ENCODE results near the gene GPHN. TPM values are rescaled to one million over a fixed set of nuclear protein-coding genes. Genes with fewer than 3 reads are reported as not detected.

The GPHN gene
- total and polyA plus RNA-seq, 2 of the 8 experiments (the other 6 are each of a cell fraction or from before 2014, with no cell fraction given) = 6.0 to 16.0 TPM

GRCh38 chr14:67191768-67192290, 683.9 kb downstream of the GPHN start:
- FAIRE-seq = no peak
- Histone ChIP-seq H2BK5ac (ENCODE audit: low read depth, low read length) (no peak overlapping the region), H3K4ac (replicated peaks; ENCODE audit: insufficient read length, low read depth, low read length) (no peak overlapping the region), H3K4me1 (replicated peaks in 1 of 4; ENCODE audit: control insufficient read depth in 3 of 4, insufficient read depth in 4 of 4, low read length in 3 of 4) (no peaks in the 10 kb centered on the region), H3K9ac (replicated peaks in 1 of 4; ENCODE audit: extremely low read depth in 1 of 4, low read depth in 3 of 4, low read length in 3 of 4) (no peak overlapping the region), H3K27me3 (replicated peaks in 1 of 4; ENCODE audit: control insufficient read depth in 3 of 4, extremely low read depth in 1 of 4, insufficient read depth in 3 of 4, low read length in 3 of 4) (no peaks in the 10 kb centered on the region), H2BK15ac (ENCODE audit: low read length) (no peak overlapping the region), H3K23me2 (ENCODE audit: low read depth, low read length) (no peaks in the 10 kb centered on the region), H2BK12ac (ENCODE audit: low read depth, low read length) (no peak overlapping the region), H4K8ac (ENCODE audit: extremely low read depth, insufficient read depth, low read length) (no peak overlapping the region), H3K9me3 (ENCODE audit: insufficient read depth in 2 of 2, low read depth in 1 of 2, low read length in 1 of 2) (no peaks in the 10 kb centered on the region), H2AK5ac (ENCODE audit: low read depth, low read length) (no peak overlapping the region), H2BK120ac (replicated peaks; ENCODE audit: low read depth, low read length) (no peak overlapping the region), H3K14ac (ENCODE audit: insufficient read length) (no peak overlapping the region), H4K5ac (ENCODE audit: insufficient read length, low read depth, low read length) (no peak overlapping the region), H3K27ac (ENCODE audit: low read depth, low read length) (no peak overlapping the region), H3K23ac (ENCODE audit: insufficient read length) (no peak overlapping the region), H4K20me1 (replicated peaks in 1 of 2; ENCODE audit: control insufficient read depth in 1 of 2, insufficient read depth in 2 of 2, low read length in 2 of 2) (no peaks in the 10 kb centered on the region), H3K56ac (replicated peaks; ENCODE audit: insufficient read length, low read depth, low read length) (no peak overlapping the region), H3K4me3 (ENCODE audit: extremely low read depth in 1 of 4, insufficient read depth in 2 of 4, low read depth in 3 of 4, low read length in 4 of 4) (no peak overlapping the region), H3K79me2 (ENCODE audit: control insufficient read depth in 1 of 2, insufficient read depth in 2 of 2, low read length in 2 of 2) (no peaks in the 10 kb centered on the region), H3K18ac (ENCODE audit: extremely low read depth, low read length) (no peak overlapping the region), H2BK20ac (ENCODE audit: low read length) (no peak overlapping the region), H2AFZ (ENCODE audit: low read length) (no peak overlapping the region), H3K79me1 (ENCODE audit: low read depth, low read length) (no peaks in the 10 kb centered on the region), H3K4me2 (ENCODE audit: insufficient read depth in 1 of 2, low read depth in 2 of 2, low read length in 2 of 2) (no peak overlapping the region), H4K91ac (replicated peaks; ENCODE audit: insufficient read length, low read length) (no peak overlapping the region), H3K36me3 (ENCODE audit: control insufficient read depth in 2 of 4, insufficient read depth in 4 of 4, low read length in 3 of 4) (no peaks in the 10 kb centered on the region)
- WGBS, 2 experiments (ENCODE audit: extremely low coverage in 1 of 2, insufficient coverage in 1 of 2, insufficient read length in 1 of 2, insufficient replicate concordance in 2 of 2, low coverage in 1 of 2, low lambda C conversion rate in 2 of 2, missing lambda C conversion rate in 1 of 2) = 88% methylated on average over 8 of the region's 8 CpGs; no CpG with 5 or more reads in 1 of the 2 experiments
- ChIA-PET POLR2A (ENCODE audit: partially characterized antibody) (no interaction called here), CTCF (ENCODE audit: partially characterized antibody) (interaction anchor here (0.9 to 2.1 kb wide), 5 partner anchors 9 to 94 kb away, joined by 3 to 7 read pairs (median 4); no protein-coding TSS in a partner anchor)
- no peak for TF ChIP-seq TAF7 (optimal IDR thresholded peaks at IDR 0.05; ENCODE audit: borderline replicate concordance, low read depth, low read length)
- TF ChIP-seq CTBP2 (IDR thresholded peaks at IDR 0.05; ENCODE audit: borderline replicate concordance, insufficient read depth, insufficient read length, low read length) = no peak
- no peak for TF ChIP-seq SP4 (IDR thresholded peaks at IDR 0.05; ENCODE audit: low read length)
- no peak for TF ChIP-seq SP2 (IDR thresholded peaks at IDR 0.05; ENCODE audit: low read length)
- no peak for TF ChIP-seq SUZ12 (IDR thresholded peaks at IDR 0.05; ENCODE audit: low read length)
- TF ChIP-seq SIX5 (IDR thresholded peaks at IDR 0.05; ENCODE audit: low read depth, low read length) = no peak
- no peak for TF ChIP-seq SP1 (IDR thresholded peaks at IDR 0.05; ENCODE audit: low read depth, low read length)
- TF ChIP-seq SAP30 (IDR thresholded peaks at IDR 0.05; ENCODE audit: insufficient read depth, insufficient replicate concordance, low read length) = no peak
- DNase-seq (ENCODE audit: low read depth in 1 of 2, low spot score in 2 of 2) = no peak

Data from H1 (cell line).